GM12891 (cell line): ENCODE data around the gene PHF2.

Experiments
- DNase-seq: peaks from one replicate; pipeline ENCODE4 v3.0.0; 2011; ENCODE audit warnings: low spot score; ENCODE audit not compliant: insufficient read length
- FAIRE-seq: peaks from 2 replicates; lab custom pipeline; 2011; peaks lifted over from hg19 to GRCh38; lab: Jason Lieb, UNC
- PAX5 ChIP-seq: IDR thresholded peaks from 2 replicates; pipeline ENCODE4 v1.6.1; 2011; ENCODE audit warnings: low read length, moderate library complexity, mild to moderate bottlenecking; ENCODE audit not compliant: insufficient read depth, severe bottlenecking
- POLR2A ChIP-seq: IDR thresholded peaks from 2 replicates; pipeline ENCODE4 v1.6.1; 2011; ENCODE audit warnings: low read depth, low read length, control low read depth
- POLR2AphosphoS5 ChIP-seq: IDR thresholded peaks from 2 replicates; pipeline ENCODE4 v1.6.1; 2011; ENCODE audit warnings: low read depth, low read length, control low read depth
- POU2F2 ChIP-seq: IDR thresholded peaks from 2 replicates; pipeline ENCODE4 v1.6.1; 2011; ENCODE audit warnings: low read depth, mild to moderate bottlenecking, control low read depth, low read length, moderate library complexity
- SPI1 ChIP-seq: IDR thresholded peaks from 2 replicates; pipeline ENCODE4 v1.6.1; 2011; ENCODE audit warnings: low read depth, low read length, control low read depth
- TAF1 ChIP-seq: IDR thresholded peaks from 2 replicates; pipeline ENCODE4 v1.6.1; 2011; ENCODE audit warnings: low read depth, low read length, control low read depth

Gene PHF2

GRCh38 chr9:93657331-93658111, 81.1 kb downstream of the PHF2 start:
- DNase-seq: no peak
- TF ChIP-seq SPI1 (no peak), POLR2A (no peak), POU2F2 (no peak), POLR2AphosphoS5 (no peak), TAF1 (no peak), PAX5 (no peak)
- no peak for FAIRE-seq

GRCh38 chr9:93658184-93658925, 82.0 kb downstream of the PHF2 start:
- FAIRE-seq (no peak), DNase-seq (no peak)
- TF ChIP-seq PAX5 (no peak), POLR2AphosphoS5 (no peak), POU2F2 (no peak), POLR2A (no peak), TAF1 (no peak), SPI1 (no peak)

- TF ChIP-seq POU2F2 (no peak), POLR2A (no peak), SPI1 (no peak)
- no peak for FAIRE-seq
- no peak for DNase-seq
Measured at GRCh38 chr9:93659044-93659836, 82.9 kb downstream of the PHF2 start.

- TF ChIP-seq POLR2AphosphoS5 (no peak), TAF1 (no peak), POU2F2 (no peak), PAX5 (no peak), POLR2A (no peak), SPI1 (no peak)
- FAIRE-seq (no peak), DNase-seq (no peak)
Measured at GRCh38 chr9:93659837-93660177, 83.4 kb downstream of the PHF2 start.

- no peak for FAIRE-seq
- DNase-seq: no peak
- no peak for TF ChIP-seq POLR2AphosphoS5
Measured at GRCh38 chr9:93660352-93661046, 84.1 kb downstream of the PHF2 start.

- FAIRE-seq (no peak), DNase-seq (no peak)
- TF ChIP-seq SPI1 (no peak), TAF1 (no peak), POLR2AphosphoS5 (no peak), PAX5 (no peak)
Measured at GRCh38 chr9:93661591-93661990, 85.2 kb downstream of the PHF2 start.

GRCh38 chr9:93662016-93662638, 85.7 kb downstream of the PHF2 start:
- TF ChIP-seq TAF1: no peak
- no peak for TF ChIP-seq SPI1
- TF ChIP-seq PAX5: no peak
- no peak for TF ChIP-seq POLR2A
- no peak for TF ChIP-seq POLR2AphosphoS5
- TF ChIP-seq POU2F2: no peak
- DNase-seq (no peak), FAIRE-seq (no peak)

GRCh38 chr9:93662952-93663572, 86.7 kb downstream of the PHF2 start:
- FAIRE-seq: no peak
- DNase-seq: no peak
- TF ChIP-seq POLR2AphosphoS5: no peak
- TF ChIP-seq PAX5: no peak
- no peak for TF ChIP-seq POU2F2
- TF ChIP-seq POLR2A: no peak
- no peak for TF ChIP-seq TAF1
- no peak for TF ChIP-seq SPI1
